Osteoblast (primary cell): Measurements from ENCODE around the gene FOXN3. TPM values are rescaled to one million over a fixed set of nuclear protein-coding genes. Genes with fewer than 3 reads are reported as not detected.
A peak's percentile ranks its signal among the peaks of the same experiment; 100 is the strongest.

Experiments used
- DNase-seq: peaks from one replicate; pipeline ENCODE4 v3.0.0; 2011; ENCODE audit warnings: low spot score, mixed read lengths; ENCODE audit not compliant: insufficient read length; ENCODE audit errors: missing footprints
- H2AFZ ChIP-seq: 2 replicates; pipeline ENCODE4 v1.6.0; 2011; ENCODE audit warnings: mild to moderate bottlenecking, low read length
- H3K27ac ChIP-seq: 2 replicates; pipeline ENCODE4 v1.5.1; 2011; ENCODE audit warnings: mild to moderate bottlenecking, low read depth, low read length, moderate library complexity
- H3K27me3 ChIP-seq: 2 replicates; pipeline ENCODE4 v1.6.0; 2012; ENCODE audit warnings: mild to moderate bottlenecking, control low read depth, inconsistent platforms, low read length, moderate library complexity; ENCODE audit not compliant: insufficient read depth
- H3K36me3 ChIP-seq: 2 replicates; pipeline ENCODE4 v1.5.1; 2011; ENCODE audit warnings: mild to moderate bottlenecking, low read length, control low read depth, moderate library complexity; ENCODE audit not compliant: insufficient read depth
- H3K4me1 ChIP-seq: 2 replicates; pipeline ENCODE4 v1.5.1; 2011; ENCODE audit warnings: mild to moderate bottlenecking, low read length, control low read depth, moderate library complexity; ENCODE audit not compliant: insufficient read depth
- H3K4me2 ChIP-seq: 2 replicates; pipeline ENCODE4 v1.6.0; 2011; ENCODE audit warnings: mild to moderate bottlenecking, low read length; ENCODE audit not compliant: insufficient read depth
- H3K4me3 ChIP-seq: fragments of 200-600 bp; sonication (generic); 3 replicates; pipeline ENCODE4 v1.5.1; 2012; ENCODE audit warnings: mild to moderate bottlenecking, low read length, inconsistent platforms; ENCODE audit not compliant: insufficient read depth
- H3K79me2 ChIP-seq: 2 replicates; pipeline ENCODE4 v1.6.0; 2012; ENCODE audit warnings: mild to moderate bottlenecking, low read length, control low read depth, inconsistent platforms; ENCODE audit not compliant: insufficient read depth
- H3K9me3 ChIP-seq: 2 replicates; pipeline ENCODE4 v1.5.1; 2011; ENCODE audit warnings: low read depth, low read length, control low read depth
- H4K20me1 ChIP-seq: 2 replicates; pipeline ENCODE4 v1.6.0; 2012; ENCODE audit warnings: mild to moderate bottlenecking, low read length, control low read depth; ENCODE audit not compliant: insufficient read depth
- CTCF ChIP-seq: IDR thresholded peaks from 2 replicates; pipeline ENCODE4 v1.5.1; 2011; ENCODE audit warnings: mild to moderate bottlenecking, low read depth, low read length, moderate library complexity; ENCODE audit errors: extremely low read depth
- total RNA-seq: library from RNA; depleted of rRNA; stranded (reverse); fragments of >200 nt; gene quantifications from 2 replicates; pipeline ENCODE4 v1.2.3, GENCODE V29; 2012

The FOXN3 gene
- total RNA-seq, 1 donor = 49.9 TPM

GRCh38 chr14:89374908-89375307 lies 42.1 kb downstream of the FOXN3 start:
- Histone ChIP-seq H3K79me2 (peaks cover 10% of the 10 kb centered on the region), H4K20me1 (peaks cover 10% of the 10 kb centered on the region), H3K4me2 (no peak overlapping the region), H3K36me3 (no peaks in the 10 kb centered on the region), H3K27ac (no peak overlapping the region), H3K4me1 (peaks cover 19% of the 10 kb centered on the region), H2AFZ (no peak overlapping the region), H3K4me3 (no peak overlapping the region), H3K9me3 (no peaks in the 10 kb centered on the region), H3K27me3 (no peaks in the 10 kb centered on the region)
- TF ChIP-seq CTCF = no peak
- no peak for DNase-seq

GRCh38 chr14:89373185-89373584 lies 43.8 kb downstream of the FOXN3 start:
- no peak for TF ChIP-seq CTCF
- DNase-seq = no peak

GRCh38 chr14:89372512-89372883 lies 44.5 kb downstream of the FOXN3 start:
- peak overlapping the region; percentile 24 for H3K27ac ChIP-seq
- no peaks in the 10 kb centered on the region for H3K36me3 ChIP-seq
- H3K27me3 ChIP-seq = no peaks in the 10 kb centered on the region
- peak overlapping the region; percentile 53 for H3K4me2 ChIP-seq
- no peak for TF ChIP-seq CTCF
- H3K79me2 ChIP-seq = peaks cover 15% of the 10 kb centered on the region
- no peak overlapping the region for H2AFZ ChIP-seq
- H3K4me1 ChIP-seq = peaks cover 14% of the 10 kb centered on the region
- no peak for DNase-seq
- H4K20me1 ChIP-seq = no peaks in the 10 kb centered on the region
- H3K9me3 ChIP-seq = no peaks in the 10 kb centered on the region
- no peak overlapping the region for H3K4me3 ChIP-seq

More at GRCh38 chr14:89373185-89373584, 43.8 kb downstream of the FOXN3 start:
- Histone ChIP-seq H4K20me1 (peaks cover 3% of the 10 kb centered on the region), H3K4me3 (no peak overlapping the region), H3K9me3 (no peaks in the 10 kb centered on the region), H2AFZ (no peak overlapping the region), H3K36me3 (no peaks in the 10 kb centered on the region), H3K79me2 (peaks cover 15% of the 10 kb centered on the region), H3K4me2 (no peak overlapping the region), H3K27ac (no peak overlapping the region), H3K27me3 (no peaks in the 10 kb centered on the region), H3K4me1 (peaks cover 17% of the 10 kb centered on the region)

- peak overlapping the region; percentile 6 for H3K4me3 ChIP-seq
- H3K4me1 ChIP-seq = peaks cover 19% of the 10 kb centered on the region
- no peaks in the 10 kb centered on the region for H3K36me3 ChIP-seq
- peaks cover 17% of the 10 kb centered on the region for H3K79me2 ChIP-seq
- no peaks in the 10 kb centered on the region for H3K9me3 ChIP-seq
- TF ChIP-seq CTCF = no peak
- DNase-seq = peak; percentile 87
- no peaks in the 10 kb centered on the region for H4K20me1 ChIP-seq
- H3K4me2 ChIP-seq = peak overlapping the region; percentile 53
- H2AFZ ChIP-seq = no peak overlapping the region
- no peaks in the 10 kb centered on the region for H3K27me3 ChIP-seq
- peak overlapping the region; percentile 24 for H3K27ac ChIP-seq
These were observed 45.2 kb downstream of the FOXN3 start for GRCh38 chr14:89371585-89372511.
